Stimulated activated naive CD8-positive, alpha-beta T cell treated with anti-CD3 and anti-CD28 coated beads, Interleukin-15, Interleukin-2, amounts not matched to agents 100 U/mL and 50 U/mL, for 24 hours (primary cell): ENCODE measurements around the gene AK2.

Experiments
- ATAC-seq: fragments of 150-1000 bp; cut with Tn5 transposase; one replicate; pipeline ENCODE4 v1.10.0; 2021
- DNase-seq: peaks from one replicate; pipeline ENCODE4 v3.0.0; 2021

The AK2 gene

GRCh38 chr1:33022650-33023200 lies 14.0 kb downstream of the AK2 start:
- ATAC-seq (no peak), DNase-seq (no peak)

GRCh38 chr1:33021567-33022431 lies 14.9 kb downstream of the AK2 start:
- no peak for DNase-seq
- no peak for ATAC-seq

GRCh38 chr1:33018112-33018511 lies 18.6 kb downstream of the AK2 start:
- ATAC-seq, result no peak

GRCh38 chr1:33017175-33017574 lies 19.5 kb downstream of the AK2 start:
- DNase-seq (no peak), ATAC-seq (no peak)

More at GRCh38 chr1:33018112-33018511, 18.6 kb downstream of the AK2 start:
- no peak for DNase-seq

GRCh38 chr1:33015216-33015615 lies 21.5 kb downstream of the AK2 start:
- DNase-seq (no peak), ATAC-seq (no peak)

- DNase-seq, result no peak
- no peak for ATAC-seq
Measured at GRCh38 chr1:33014464-33015163, 22.1 kb downstream of the AK2 start.

GRCh38 chr1:33013791-33014190 lies 22.9 kb downstream of the AK2 start:
- DNase-seq (no peak), ATAC-seq (no peak)

GRCh38 chr1:33012165-33012564 lies 24.5 kb downstream of the AK2 start:
- ATAC-seq (no peak), DNase-seq (no peak)

- DNase-seq, result no peak
- no peak for ATAC-seq
Measured at GRCh38 chr1:33010932-33011731, 25.6 kb downstream of the AK2 start.

GRCh38 chr1:33009561-33009960 lies 27.1 kb downstream of the AK2 start:
- no peak for ATAC-seq
- no peak for DNase-seq

GRCh38 chr1:33008051-33008914 lies 28.4 kb downstream of the AK2 start:
- ATAC-seq, result no peak
- no peak for DNase-seq

GRCh38 chr1:33007190-33008050 lies 29.3 kb downstream of the AK2 start:
- no peak for DNase-seq
- no peak for ATAC-seq

GRCh38 chr1:33005838-33006421 lies 30.8 kb downstream of the AK2 start:
- DNase-seq (no peak), ATAC-seq (no peak)

- DNase-seq, result no peak
- peak; percentile 10 for ATAC-seq
Measured at GRCh38 chr1:33005117-33005837, 31.4 kb downstream of the AK2 start.

GRCh38 chr1:33004613-33005012 lies 32.1 kb downstream of the AK2 start:
- DNase-seq (no peak), ATAC-seq (peak; percentile 79)

GRCh38 chr1:33003657-33004056 lies 33.0 kb downstream of the AK2 start:
- ATAC-seq (no peak), DNase-seq (no peak)

GRCh38 chr1:33002006-33002405 lies 34.7 kb downstream of the AK2 start:
- DNase-seq (no peak), ATAC-seq (no peak)

- ATAC-seq, result no peak
- DNase-seq, result no peak
Measured at GRCh38 chr1:33001282-33001681, 35.4 kb downstream of the AK2 start.

GRCh38 chr1:33000427-33001026 lies 36.2 kb downstream of the AK2 start:
- DNase-seq (no peak), ATAC-seq (no peak)
